H1 (cell line): ENCODE measurements around the gene BTN1A1. TPM values are rescaled to one million over a fixed set of nuclear protein-coding genes. Genes with fewer than 3 reads are reported as not detected.

Experiments
- CTCF ChIA-PET: fragments of 300-600 bp; sonication (Branson Sonifier 250); formaldehyde crosslinking; loops from one replicate; lab custom pipeline; 2021; ENCODE audit not compliant: partially characterized antibody; lab: Charles Lee
- POLR2A ChIA-PET: fragments of 300-600 bp; sonication (Branson Sonifier 250); formaldehyde crosslinking; loops from one replicate; lab custom pipeline; 2021; ENCODE audit warnings: inconsistent platforms; ENCODE audit not compliant: partially characterized antibody; lab: Charles Lee
- DNase-seq, 2 experiments: peaks; one replicate each; pipeline versions ENCODE4 v3.0.0 to v3.0.0-alpha.2; 2010 to 2022; ENCODE audit warnings: low spot score in 2 of 2, low read depth in 1 of 2, mixed read lengths in 1 of 2
- FAIRE-seq: peaks from 2 replicates; lab custom pipeline; 2011; peaks lifted over from hg19 to GRCh38; lab: Jason Lieb, UNC
- H2AFZ ChIP-seq: 2 replicates; pipeline ENCODE4 v1.8.1; 2012; ENCODE audit warnings: low read length, inconsistent platforms
- H2AK5ac ChIP-seq: 2 replicates; pipeline ENCODE4 v1.6.1; 2013; ENCODE audit warnings: low read depth, low read length
- H2BK120ac ChIP-seq: replicated peaks from 2 replicates; pipeline ENCODE3; 2013; ENCODE audit warnings: low read depth, low read length, inconsistent platforms
- H2BK12ac ChIP-seq: 2 replicates; pipeline ENCODE4 v1.6.1; 2013; ENCODE audit warnings: low read depth, low read length
- H2BK15ac ChIP-seq: 2 replicates; pipeline ENCODE4 v1.6.1; 2013; ENCODE audit warnings: low read length
- H2BK20ac ChIP-seq: 2 replicates; pipeline ENCODE4 v1.6.1; 2013; ENCODE audit warnings: low read length
- H2BK5ac ChIP-seq: 2 replicates; pipeline ENCODE4 v1.6.1; 2013; ENCODE audit warnings: low read depth, low read length
- H3K14ac ChIP-seq: 2 replicates; pipeline ENCODE4 v1.6.1; 2013; ENCODE audit warnings: inconsistent platforms; ENCODE audit not compliant: insufficient read length
- H3K18ac ChIP-seq: 2 replicates; pipeline ENCODE4 v1.6.1; 2013; ENCODE audit warnings: low read length; ENCODE audit errors: extremely low read depth
- H3K23ac ChIP-seq: 2 replicates; pipeline ENCODE4 v1.6.1; 2013; ENCODE audit warnings: inconsistent platforms; ENCODE audit not compliant: insufficient read length
- H3K23me2 ChIP-seq: 2 replicates; pipeline ENCODE4 v1.6.1; 2013; ENCODE audit warnings: low read depth, low read length
- H3K27ac ChIP-seq: 2 replicates; pipeline ENCODE4 v1.6.1; 2011; ENCODE audit warnings: low read depth, low read length, inconsistent platforms
- H3K27me3 ChIP-seq, 4 experiments: replicated peaks in 1 of 4; 1 replicate in 1 of 4; 2 replicates in 3 of 4; pipeline versions ENCODE4 v1.6.1 to v1.8.1; 2011 to 2013; ENCODE audit warnings: low read length in 3 of 4, mild to moderate bottlenecking in 3 of 4, inconsistent platforms in 2 of 4, mixed read lengths in 2 of 4, moderate library complexity in 1 of 4; ENCODE audit not compliant: control insufficient read depth in 3 of 4, insufficient read depth in 3 of 4; ENCODE audit errors: extremely low read depth in 1 of 4
- H3K36me3 ChIP-seq, 4 experiments: 2 replicates each; pipeline versions ENCODE4 v1.6.1 to v1.8.1; 2011 to 2013; ENCODE audit warnings: mild to moderate bottlenecking in 4 of 4, low read length in 3 of 4, moderate library complexity in 2 of 4, control low read depth in 1 of 4, inconsistent platforms in 1 of 4; ENCODE audit not compliant: insufficient read depth in 4 of 4, control insufficient read depth in 2 of 4
- H3K4ac ChIP-seq: replicated peaks from 2 replicates; pipeline ENCODE3; 2013; ENCODE audit warnings: low read length, low read depth, mixed read lengths, inconsistent platforms; ENCODE audit not compliant: insufficient read length
- H3K4me1 ChIP-seq, 4 experiments: replicated peaks in 1 of 4; 1 replicate in 1 of 4; 2 replicates in 3 of 4; pipeline versions ENCODE4 v1.6.1 to v1.8.1; 2011 to 2013; ENCODE audit warnings: low read length in 3 of 4, inconsistent platforms in 2 of 4, mixed read lengths in 1 of 4; ENCODE audit not compliant: insufficient read depth in 4 of 4, control insufficient read depth in 3 of 4
- H3K4me2 ChIP-seq, 2 experiments: 2 replicates each; pipeline versions ENCODE4 v1.6.1 to v1.8.1; 2011 to 2013; ENCODE audit warnings: low read depth in 2 of 2, low read length in 2 of 2, control low read depth in 1 of 2, inconsistent platforms in 1 of 2, mild to moderate bottlenecking in 1 of 2; ENCODE audit not compliant: insufficient read depth in 1 of 2
- H3K4me3 ChIP-seq, 4 experiments: fragments of 200-600, 300-600 bp in 1 of 4; sonication (generic), shearing (Covaris generic), sonication (Bioruptor Twin) in 1 of 4; 2 replicates each; pipeline versions ENCODE4 v1.5.1 to v1.8.1; 2011 to 2016; ENCODE audit warnings: low read length in 4 of 4, low read depth in 3 of 4, control low read depth in 2 of 4, inconsistent platforms in 2 of 4, mild to moderate bottlenecking in 2 of 4, mixed read lengths in 1 of 4, moderate library complexity in 1 of 4; ENCODE audit not compliant: insufficient read depth in 2 of 4; ENCODE audit errors: extremely low read depth in 1 of 4
- H3K56ac ChIP-seq: replicated peaks from 2 replicates; pipeline ENCODE3; 2013; ENCODE audit warnings: low read depth, mild to moderate bottlenecking, mixed read lengths, low read length, inconsistent platforms; ENCODE audit not compliant: insufficient read length
- H3K79me1 ChIP-seq: 2 replicates; pipeline ENCODE4 v1.6.1; 2013; ENCODE audit warnings: low read depth, low read length, control low read depth
- H3K79me2 ChIP-seq, 2 experiments: 2 replicates each; pipeline versions ENCODE4 v1.6.1 to v1.8.1; 2012 to 2013; ENCODE audit warnings: low read length in 2 of 2, mild to moderate bottlenecking in 2 of 2, inconsistent platforms in 1 of 2; ENCODE audit not compliant: insufficient read depth in 2 of 2, control insufficient read depth in 1 of 2
- H3K9ac ChIP-seq, 4 experiments: replicated peaks in 1 of 4; 1 replicate in 1 of 4; 2 replicates in 3 of 4; pipeline versions ENCODE4 v1.6.1 to v1.8.1; 2011 to 2013; ENCODE audit warnings: low read depth in 3 of 4, low read length in 3 of 4, control low read depth in 2 of 4, mild to moderate bottlenecking in 2 of 4, moderate library complexity in 2 of 4, inconsistent platforms in 1 of 4; ENCODE audit errors: extremely low read depth in 1 of 4
- H3K9me3 ChIP-seq, 2 experiments: 2 replicates each; pipeline versions ENCODE4 v1.6.1 to v1.8.1; 2012 to 2013; ENCODE audit warnings: mild to moderate bottlenecking in 2 of 2, moderate library complexity in 2 of 2, control low read depth in 1 of 2, inconsistent platforms in 1 of 2, low read depth in 1 of 2, low read length in 1 of 2, mixed read lengths in 1 of 2; ENCODE audit not compliant: insufficient read depth in 2 of 2
- H4K20me1 ChIP-seq, 2 experiments: replicated peaks in 1 of 2; 2 replicates each; pipeline versions ENCODE3 to v1.8.1; 2011 to 2013; ENCODE audit warnings: inconsistent platforms in 2 of 2, low read length in 2 of 2, mild to moderate bottlenecking in 1 of 2; ENCODE audit not compliant: insufficient read depth in 2 of 2, control insufficient read depth in 1 of 2
- H4K5ac ChIP-seq: 2 replicates; pipeline ENCODE4 v1.6.1; 2013; ENCODE audit warnings: low read length, low read depth, mixed read lengths, inconsistent platforms; ENCODE audit not compliant: insufficient read length
- H4K8ac ChIP-seq: 2 replicates; pipeline ENCODE4 v1.8.0; 2013; ENCODE audit warnings: mild to moderate bottlenecking, moderate library complexity, low read length, inconsistent platforms; ENCODE audit not compliant: insufficient read depth; ENCODE audit errors: extremely low read depth
- H4K91ac ChIP-seq: replicated peaks from 2 replicates; pipeline ENCODE3; 2013; ENCODE audit warnings: low read length, mixed read lengths, inconsistent platforms; ENCODE audit not compliant: insufficient read length
- ASH2L ChIP-seq: fragments of 200-600, 300-600 bp; sonication (generic); IDR thresholded peaks from one replicate; pipeline ENCODE4 v1.7.1; 2017; ENCODE audit warnings: low read length
- EGR1 ChIP-seq: IDR thresholded peaks from 2 replicates; pipeline ENCODE4 v1.6.1; 2011; ENCODE audit warnings: low read depth, low read length, borderline replicate concordance
- MAFK ChIP-seq: IDR thresholded peaks from 2 replicates; pipeline ENCODE4 v1.6.1; 2012; ENCODE audit warnings: low read depth, mild to moderate bottlenecking, improper control_type of control experiment, low read length
- PHF8 ChIP-seq: fragments of 200-600 bp; sonication (generic); conservative IDR thresholded peaks from 2 replicates; pipeline ENCODE4 v1.7.1; 2012; ENCODE audit warnings: low read depth, mild to moderate bottlenecking, inconsistent platforms, low read length, moderate library complexity
- SIN3A ChIP-seq, 2 experiments: IDR thresholded peaks in 1 of 2; conservative IDR thresholded peaks in 1 of 2; 2 replicates each; pipeline ENCODE4 v1.6.1; 2011 to 2012; ENCODE audit warnings: low read length in 2 of 2, improper control_type of control experiment in 1 of 2, low read depth in 1 of 2, mild to moderate bottlenecking in 1 of 2
- SRF ChIP-seq: IDR thresholded peaks from 2 replicates; pipeline ENCODE4 v1.6.1; 2011; ENCODE audit warnings: mild to moderate bottlenecking, low read depth, low read length, moderate library complexity
- SUZ12 ChIP-seq: fragments of 200-600 bp; sonication (generic); IDR thresholded peaks from 2 replicates; pipeline ENCODE4 v1.6.1; 2012; ENCODE audit warnings: mild to moderate bottlenecking, inconsistent platforms, low read length, moderate library complexity, mixed read lengths
- TAF7 ChIP-seq: optimal IDR thresholded peaks from 2 replicates; pipeline ENCODE3; 2011; ENCODE audit warnings: low read depth, mild to moderate bottlenecking, inconsistent platforms, low read length, moderate library complexity, borderline replicate concordance
- TBP ChIP-seq: IDR thresholded peaks from 2 replicates; pipeline ENCODE4 v1.6.1; 2011; ENCODE audit warnings: low read depth, low read length, improper control_type of control experiment
- TCF12 ChIP-seq: IDR thresholded peaks from 2 replicates; pipeline ENCODE4 v1.6.1; 2011; ENCODE audit warnings: low read depth, mild to moderate bottlenecking, low read length
- YY1 ChIP-seq: IDR thresholded peaks from 2 replicates; pipeline ENCODE4 v1.6.1; 2011; ENCODE audit warnings: low read depth, mild to moderate bottlenecking, low read length
- WGBS, 2 experiments: shearing (Covaris generic) in 1 of 2; methylation state at CpG; one replicate each; pipeline versions ENCODE4 v1.1.6 to v1.1.7; 2013 to 2015; ENCODE audit warnings: low lambda C conversion rate in 2 of 2, mixed read lengths in 2 of 2, inconsistent platforms in 1 of 2, low coverage in 1 of 2, missing lambda C conversion rate in 1 of 2; ENCODE audit not compliant: insufficient replicate concordance in 2 of 2, insufficient coverage in 1 of 2, insufficient read length in 1 of 2; ENCODE audit errors: extremely low coverage in 1 of 2, missing lambda C conversion rate in 1 of 2; 5-methylcytosine and 5-hydroxymethylcytosine counted together
- polyA plus RNA-seq, 7 experiments: library from polyadenylated mRNA; depleted of rRNA in 3 of 7; stranded (reverse) in 5 of 7; unstranded in 2 of 7; fragments of >200 nt in 5 of 7; fragments of 200-250 nt in 2 of 7; gene quantifications; 1 replicate in 5 of 7; 2 replicates in 1 of 7; 4 replicates in 1 of 7; pipeline versions ENCODE4 v1.2.1 to v1.2.3, GENCODE V29; 2011 to 2013; ENCODE audit warnings: missing spikeins in 2 of 7, mixed read lengths in 2 of 7
- total RNA-seq: library from RNA; stranded (reverse); fragmentation: NEBNext Ultra II Directional; extraction: Animal tissue kit (Norgen Biotek cat#: 25700); gene quantifications from 2 replicates; pipeline ENCODE4 v1.2.1, GENCODE V29; 2021

Gene BTN1A1
- total and polyA plus RNA-seq, 2 of the 8 experiments (the other 6 are each of a cell fraction or from before 2014, with no cell fraction given): 0.28 to 0.35 TPM

GRCh38 chr6:26537846-26538571 is 37.9 kb downstream of the BTN1A1 start, which contains the start of gene HMGN4:
HMGN4 (plus strand) TSS chr6:26538366; CDS start chr6:26545207, 6,841 bp downstream.
- Histone ChIP-seq H3K4me3 (peak within 1 kb of the TSS; percentile 73 to 87 (median 80)), H4K8ac (peak within 1 kb of the TSS; percentile 72), H2AFZ (peak within 1 kb of the TSS; percentile 93), H3K9me3 (no peaks in the 10 kb centered on the region), H2BK12ac (peak within 1 kb of the TSS; percentile 60; the same call in 1 of the 2 replicates), H4K20me1 (no peaks in the 10 kb centered on the region), H4K91ac (peak within 1 kb of the TSS; percentile 0), H3K79me1 (no peaks in the 10 kb centered on the region; the same call in none of the 2 replicates), H3K27me3 (no peaks in the 10 kb centered on the region), H3K4ac (no peak within 1 kb of the TSS), H2BK15ac (no peak within 1 kb of the TSS), H3K4me1 (peaks cover 0 to 4% (median 3%) of the 10 kb centered on the region in 4 experiments; a peak in 5 of 7 replicates), H2AK5ac (no peak within 1 kb of the TSS), H2BK120ac (peak within 1 kb of the TSS; percentile 82), H3K14ac (no peak within 1 kb of the TSS), H2BK5ac (peak within 1 kb of the TSS; percentile 92; the same call in 1 of the 2 replicates), H3K18ac (peak within 1 kb of the TSS; percentile 55; the same call in 1 of the 2 replicates), H3K23me2 (peaks cover 10% of the 10 kb centered on the region; the same call in 1 of the 2 replicates), H3K4me2 (peak within 1 kb of the TSS; percentile 73 to 88), H3K56ac (peak within 1 kb of the TSS; percentile 71), H3K9ac (peak within 1 kb of the TSS; percentile 65 to 88 (median 86)), H3K27ac (peak within 1 kb of the TSS; percentile 84), H3K36me3 (peaks cover 0 to 4% (median 0%) of the 10 kb centered on the region in 4 experiments; a peak in 2 of 8 replicates), H4K5ac (peak within 1 kb of the TSS; percentile 59), H2BK20ac (0 out of 2 replicates have a peak within 1 kb of the TSS, but pooled peaks have one; percentile 61), H3K79me2 (peaks cover 0 to 25% of the 10 kb centered on the region in 2 experiments; a peak in 2 of 4 replicates), H3K23ac (no peak within 1 kb of the TSS)
- peak in 1 of 2 experiments; percentile 87 for DNase-seq
- POLR2A ChIA-PET: interaction anchor here (0.6 to 3.6 kb wide), 24 partner anchors 8 to 609 kb away, joined by 3 to 40 read pairs (median 4); partner anchors contain the start of gene BTN2A2
- 1% methylated on average over 45 of the region's 49 CpGs; no CpG with 5 or more reads in 1 of the 2 experiments for WGBS, 2 experiments
- no peak for FAIRE-seq
- CTCF ChIA-PET: interaction anchor here (0.7 to 2.1 kb wide), 7 partner anchors 11 to 193 kb away, joined by 3 to 5 read pairs (median 3); no protein-coding TSS in a partner anchor
- peak; percentile 99 for TF ChIP-seq TBP
- peak; percentile 65; the same call in 1 of the 2 replicates for TF ChIP-seq MAFK
- no peak for TF ChIP-seq SUZ12
- peak; percentile 52; the same call in 1 of the 2 replicates for TF ChIP-seq TCF12
- TF ChIP-seq SRF: no peak
- TF ChIP-seq EGR1: 0 out of 2 replicates have a peak, but pooled peaks have one; percentile 15
- peak; percentile 47 for TF ChIP-seq PHF8
- TF ChIP-seq YY1: no peak
- peak in 1 of 2 experiments; percentile 46; a peak in 2 of 4 replicates for TF ChIP-seq SIN3A (conservative IDR thresholded peaks at IDR 0.05 in 1 of 2, IDR thresholded peaks at IDR 0.05 in 1 of 2; ENCODE audit: low read depth in 1 of 2, low read length in 2 of 2)
- peak; percentile 34 for TF ChIP-seq TAF7
- TF ChIP-seq ASH2L: peak; percentile 99
